GM23338 (cell line): Measurements from ENCODE around the gene METTL24. TPM values are rescaled to one million over a fixed set of nuclear protein-coding genes. Genes with fewer than 3 reads are reported as not detected.
A peak's percentile ranks its signal among the peaks of the same experiment; 100 is the strongest.
"Not testable (repeated sequence)": the region's sequence is repeated elsewhere in the genome, so short reads cannot be mapped to it uniquely, and the experiment has no call there.

Experiments used
- ATAC-seq: fragments of 200-7000 bp; cut with Tn5 transposase; 3 replicates; pipeline ENCODE4 v1.9.1; 2020
- DNase-seq: peaks from one replicate; pipeline ENCODE4 v3.0.0-alpha.2; 2015; ENCODE audit warnings: low spot score
- H2AFZ ChIP-seq: fragments of 200-600 bp; sonication (generic); 2 replicates; pipeline ENCODE4 v1.8.0; 2016; ENCODE audit warnings: antibody characterized with exemption, mild to moderate bottlenecking, moderate library complexity
- H3F3A ChIP-seq: fragments of 200-600 bp; sonication (generic); replicated peaks from 2 replicates; pipeline ENCODE4 v1.8.0; 2017; ENCODE audit warnings: antibody characterized with exemption, mixed run types, low read depth
- H3K27ac ChIP-seq: fragments of 200-600 bp; sonication (generic); 2 replicates; pipeline ENCODE4 v1.6.1; 2016; ENCODE audit warnings: low read depth
- H3K27me3 ChIP-seq: fragments of 200-600 bp; sonication (generic); 2 replicates; pipeline ENCODE4 v1.8.0; 2016; ENCODE audit warnings: mild to moderate bottlenecking, mixed run types, moderate library complexity; ENCODE audit not compliant: insufficient read depth
- H3K36me3 ChIP-seq: fragments of 200-600 bp; sonication (generic); 2 replicates; pipeline ENCODE4 v1.8.0; 2016; ENCODE audit warnings: mild to moderate bottlenecking; ENCODE audit not compliant: insufficient read depth
- H3K4me1 ChIP-seq: fragments of 200-600 bp; sonication (generic); 2 replicates; pipeline ENCODE4 v1.8.0; 2016; ENCODE audit warnings: mild to moderate bottlenecking, moderate library complexity; ENCODE audit not compliant: insufficient read depth
- H3K4me2 ChIP-seq: fragments of 200-600 bp; sonication (generic); 2 replicates; pipeline ENCODE4 v1.7.1; 2017; ENCODE audit warnings: mixed run types
- H3K4me3 ChIP-seq: fragments of 200-600 bp; sonication (generic); 2 replicates; pipeline ENCODE4 v1.6.1; 2016; ENCODE audit warnings: mixed run types
- H3K79me2 ChIP-seq: fragments of 200-600 bp; sonication (generic); replicated peaks from 2 replicates; pipeline ENCODE4 v1.8.0; 2017; ENCODE audit warnings: mild to moderate bottlenecking; ENCODE audit not compliant: insufficient read depth
- H3K9me2 ChIP-seq: fragments of 200-600 bp; sonication (generic); 2 replicates; pipeline ENCODE4 v1.8.0; 2017; ENCODE audit not compliant: insufficient read depth
- H4K20me1 ChIP-seq: fragments of 200-600 bp; sonication (generic); replicated peaks from 2 replicates; pipeline ENCODE4 v1.8.0; 2017; ENCODE audit warnings: mild to moderate bottlenecking; ENCODE audit not compliant: insufficient read depth
- H3K27ac Mint-ChIP-seq: 2 replicates; pipeline ENCODE4 v1.8.0; 2020; ENCODE audit warnings: inconsistent platforms, mild to moderate bottlenecking, moderate library complexity, mixed read lengths
- H3K27me3 Mint-ChIP-seq: 3 replicates; pipeline ENCODE4 v1.8.0; 2022; ENCODE audit warnings: low read depth, mild to moderate bottlenecking, moderate library complexity, mixed read lengths, inconsistent platforms; ENCODE audit not compliant: insufficient read depth, poor library complexity
- H3K36me3 Mint-ChIP-seq: 3 replicates; pipeline ENCODE4 v1.8.0; 2021; ENCODE audit warnings: low read depth, mild to moderate bottlenecking, inconsistent platforms, moderate library complexity, mixed read lengths
- H3K4me1 Mint-ChIP-seq: 3 replicates; pipeline ENCODE4 v1.8.0; 2020; ENCODE audit warnings: mild to moderate bottlenecking, inconsistent platforms, mixed read lengths
- H3K4me3 Mint-ChIP-seq: 3 replicates; pipeline ENCODE4 v1.8.0; 2021; ENCODE audit warnings: moderate library complexity, mild to moderate bottlenecking, inconsistent platforms, mixed read lengths
- H3K9me3 Mint-ChIP-seq: 3 replicates; pipeline ENCODE4 v1.8.0; 2020; ENCODE audit warnings: moderate library complexity, mild to moderate bottlenecking, inconsistent platforms, mixed read lengths
- polyA plus RNA-seq: library from polyadenylated mRNA; unstranded; fragments of >200 nt; fragmentation: Nextera tagmentation; extraction: Ambion mirVana; gene quantifications from 2 replicates; pipeline ENCODE4 v1.2.1, GENCODE V29; 2016
- total RNA-seq: library from RNA; depleted of rRNA; stranded (reverse); fragments of >200 nt; shearing (Covaris generic); gene quantifications from 2 replicates; pipeline ENCODE4 v1.2.3, GENCODE V29; 2014
- TF ChIP-seq, protein P1 (sequence below): fragments of 250-450 bp; sonication (Bioruptor Pico); IDR thresholded peaks from 2 replicates; pipeline ENCODE4 v1.5.0; 2020; ENCODE audit warnings: mild to moderate bottlenecking, moderate library complexity
- TF ChIP-seq, protein P2 (sequence below): IDR thresholded peaks from one replicate; pipeline ENCODE4 v1.6.1; 2018; ENCODE audit warnings: antibody characterized with exemption; ENCODE audit not compliant: unreplicated experiment

METTL24 gene
- total and polyA plus RNA-seq, 2 experiments from 2014 or later, result 0.35 TPM; not detected in 1

DNA sequence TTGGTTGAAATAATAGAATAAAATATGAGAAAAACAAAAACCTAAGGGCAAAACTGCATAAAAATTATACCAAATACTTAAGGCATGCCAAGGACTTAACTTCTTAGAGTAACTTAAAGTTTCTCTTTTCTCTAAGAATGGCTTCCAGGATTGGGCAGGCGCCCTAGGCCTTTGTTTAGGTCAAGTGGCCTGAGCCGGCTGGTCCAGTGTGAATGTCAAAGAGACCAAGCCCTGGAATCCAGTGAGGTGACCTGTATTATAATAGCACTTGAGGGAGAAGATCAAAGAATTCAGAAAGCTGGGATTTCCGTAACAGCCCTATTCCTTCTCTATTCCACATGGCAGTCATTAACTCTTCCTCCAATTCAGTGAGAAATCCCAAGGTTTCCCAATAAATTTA, 6.6 kb downstream of the METTL24 start:
- Histone ChIP-seq H3K27me3 (peaks cover 11% of the 10 kb centered on the region), H3F3A (no peaks in the 10 kb centered on the region), H3K36me3 (no peaks in the 10 kb centered on the region), H3K9me2 (no peaks in the 10 kb centered on the region), H3K4me2 (no peak overlapping the region), H3K27ac (no peak overlapping the region), H2AFZ (no peak overlapping the region), H3K79me2 (no peaks in the 10 kb centered on the region), H3K4me1 (peaks cover 41% of the 10 kb centered on the region), H4K20me1 (no peaks in the 10 kb centered on the region), H3K4me3 (no peak overlapping the region)
- TF ChIP-seq, protein P1, sequence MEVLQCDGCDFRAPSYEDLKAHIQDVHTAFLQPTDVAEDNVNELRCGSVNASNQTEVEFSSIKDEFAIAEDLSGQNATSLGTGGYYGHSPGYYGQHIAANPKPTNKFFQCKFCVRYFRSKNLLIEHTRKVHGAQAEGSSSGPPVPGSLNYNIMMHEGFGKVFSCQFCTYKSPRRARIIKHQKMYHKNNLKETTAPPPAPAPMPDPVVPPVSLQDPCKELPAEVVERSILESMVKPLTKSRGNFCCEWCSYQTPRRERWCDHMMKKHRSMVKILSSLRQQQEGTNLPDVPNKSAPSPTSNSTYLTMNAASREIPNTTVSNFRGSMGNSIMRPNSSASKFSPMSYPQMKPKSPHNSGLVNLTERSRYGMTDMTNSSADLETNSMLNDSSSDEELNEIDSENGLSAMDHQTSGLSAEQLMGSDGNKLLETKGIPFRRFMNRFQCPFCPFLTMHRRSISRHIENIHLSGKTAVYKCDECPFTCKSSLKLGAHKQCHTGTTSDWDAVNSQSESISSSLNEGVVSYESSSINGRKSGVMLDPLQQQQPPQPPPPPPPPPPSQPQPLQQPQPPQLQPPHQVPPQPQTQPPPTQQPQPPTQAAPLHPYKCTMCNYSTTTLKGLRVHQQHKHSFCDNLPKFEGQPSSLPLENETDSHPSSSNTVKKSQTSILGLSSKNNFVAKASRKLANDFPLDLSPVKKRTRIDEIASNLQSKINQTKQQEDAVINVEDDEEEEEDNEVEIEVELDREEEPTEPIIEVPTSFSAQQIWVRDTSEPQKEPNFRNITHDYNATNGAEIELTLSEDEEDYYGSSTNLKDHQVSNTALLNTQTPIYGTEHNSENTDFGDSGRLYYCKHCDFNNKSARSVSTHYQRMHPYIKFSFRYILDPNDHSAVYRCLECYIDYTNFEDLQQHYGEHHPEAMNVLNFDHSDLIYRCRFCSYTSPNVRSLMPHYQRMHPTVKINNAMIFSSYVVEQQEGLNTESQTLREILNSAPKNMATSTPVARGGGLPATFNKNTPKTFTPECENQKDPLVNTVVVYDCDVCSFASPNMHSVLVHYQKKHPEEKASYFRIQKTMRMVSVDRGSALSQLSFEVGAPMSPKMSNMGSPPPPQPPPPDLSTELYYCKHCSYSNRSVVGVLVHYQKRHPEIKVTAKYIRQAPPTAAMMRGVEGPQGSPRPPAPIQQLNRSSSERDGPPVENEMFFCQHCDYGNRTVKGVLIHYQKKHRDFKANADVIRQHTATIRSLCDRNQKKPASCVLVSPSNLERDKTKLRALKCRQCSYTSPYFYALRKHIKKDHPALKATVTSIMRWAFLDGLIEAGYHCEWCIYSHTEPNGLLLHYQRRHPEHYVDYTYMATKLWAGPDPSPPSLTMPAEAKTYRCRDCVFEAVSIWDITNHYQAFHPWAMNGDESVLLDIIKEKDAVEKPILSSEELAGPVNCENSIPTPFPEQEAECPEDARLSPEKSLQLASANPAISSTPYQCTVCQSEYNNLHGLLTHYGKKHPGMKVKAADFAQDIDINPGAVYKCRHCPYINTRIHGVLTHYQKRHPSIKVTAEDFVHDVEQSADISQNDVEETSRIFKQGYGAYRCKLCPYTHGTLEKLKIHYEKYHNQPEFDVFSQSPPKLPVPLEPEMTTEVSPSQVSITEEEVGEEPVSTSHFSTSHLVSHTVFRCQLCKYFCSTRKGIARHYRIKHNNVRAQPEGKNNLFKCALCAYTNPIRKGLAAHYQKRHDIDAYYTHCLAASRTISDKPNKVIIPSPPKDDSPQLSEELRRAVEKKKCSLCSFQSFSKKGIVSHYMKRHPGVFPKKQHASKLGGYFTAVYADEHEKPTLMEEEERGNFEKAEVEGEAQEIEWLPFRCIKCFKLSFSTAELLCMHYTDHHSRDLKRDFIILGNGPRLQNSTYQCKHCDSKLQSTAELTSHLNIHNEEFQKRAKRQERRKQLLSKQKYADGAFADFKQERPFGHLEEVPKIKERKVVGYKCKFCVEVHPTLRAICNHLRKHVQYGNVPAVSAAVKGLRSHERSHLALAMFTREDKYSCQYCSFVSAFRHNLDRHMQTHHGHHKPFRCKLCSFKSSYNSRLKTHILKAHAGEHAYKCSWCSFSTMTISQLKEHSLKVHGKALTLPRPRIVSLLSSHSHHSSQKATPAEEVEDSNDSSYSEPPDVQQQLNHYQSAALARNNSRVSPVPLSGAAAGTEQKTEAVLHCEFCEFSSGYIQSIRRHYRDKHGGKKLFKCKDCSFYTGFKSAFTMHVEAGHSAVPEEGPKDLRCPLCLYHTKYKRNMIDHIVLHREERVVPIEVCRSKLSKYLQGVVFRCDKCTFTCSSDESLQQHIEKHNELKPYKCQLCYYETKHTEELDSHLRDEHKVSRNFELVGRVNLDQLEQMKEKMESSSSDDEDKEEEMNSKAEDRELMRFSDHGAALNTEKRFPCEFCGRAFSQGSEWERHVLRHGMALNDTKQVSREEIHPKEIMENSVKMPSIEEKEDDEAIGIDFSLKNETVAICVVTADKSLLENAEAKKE (CRISPR knock-in tag), result no peak
- TF ChIP-seq, protein P2, sequence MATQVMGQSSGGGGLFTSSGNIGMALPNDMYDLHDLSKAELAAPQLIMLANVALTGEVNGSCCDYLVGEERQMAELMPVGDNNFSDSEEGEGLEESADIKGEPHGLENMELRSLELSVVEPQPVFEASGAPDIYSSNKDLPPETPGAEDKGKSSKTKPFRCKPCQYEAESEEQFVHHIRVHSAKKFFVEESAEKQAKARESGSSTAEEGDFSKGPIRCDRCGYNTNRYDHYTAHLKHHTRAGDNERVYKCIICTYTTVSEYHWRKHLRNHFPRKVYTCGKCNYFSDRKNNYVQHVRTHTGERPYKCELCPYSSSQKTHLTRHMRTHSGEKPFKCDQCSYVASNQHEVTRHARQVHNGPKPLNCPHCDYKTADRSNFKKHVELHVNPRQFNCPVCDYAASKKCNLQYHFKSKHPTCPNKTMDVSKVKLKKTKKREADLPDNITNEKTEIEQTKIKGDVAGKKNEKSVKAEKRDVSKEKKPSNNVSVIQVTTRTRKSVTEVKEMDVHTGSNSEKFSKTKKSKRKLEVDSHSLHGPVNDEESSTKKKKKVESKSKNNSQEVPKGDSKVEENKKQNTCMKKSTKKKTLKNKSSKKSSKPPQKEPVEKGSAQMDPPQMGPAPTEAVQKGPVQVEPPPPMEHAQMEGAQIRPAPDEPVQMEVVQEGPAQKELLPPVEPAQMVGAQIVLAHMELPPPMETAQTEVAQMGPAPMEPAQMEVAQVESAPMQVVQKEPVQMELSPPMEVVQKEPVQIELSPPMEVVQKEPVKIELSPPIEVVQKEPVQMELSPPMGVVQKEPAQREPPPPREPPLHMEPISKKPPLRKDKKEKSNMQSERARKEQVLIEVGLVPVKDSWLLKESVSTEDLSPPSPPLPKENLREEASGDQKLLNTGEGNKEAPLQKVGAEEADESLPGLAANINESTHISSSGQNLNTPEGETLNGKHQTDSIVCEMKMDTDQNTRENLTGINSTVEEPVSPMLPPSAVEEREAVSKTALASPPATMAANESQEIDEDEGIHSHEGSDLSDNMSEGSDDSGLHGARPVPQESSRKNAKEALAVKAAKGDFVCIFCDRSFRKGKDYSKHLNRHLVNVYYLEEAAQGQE, result no peak
- no peaks in the 10 kb centered on the region for H3K9me3 Mint-ChIP-seq
- no peak overlapping the region for H3K27ac Mint-ChIP-seq
- peak; percentile 16; the same call in 2 of the 3 replicates for ATAC-seq
- peaks cover 42% of the 10 kb centered on the region for H3K4me1 Mint-ChIP-seq
- no peaks in the 10 kb centered on the region; the same call in 2 of the 3 replicates for H3K36me3 Mint-ChIP-seq
- H3K27me3 Mint-ChIP-seq, result peaks cover 13% of the 10 kb centered on the region
- DNase-seq, result peak; percentile 44
- no peak overlapping the region for H3K4me3 Mint-ChIP-seq

DNA sequence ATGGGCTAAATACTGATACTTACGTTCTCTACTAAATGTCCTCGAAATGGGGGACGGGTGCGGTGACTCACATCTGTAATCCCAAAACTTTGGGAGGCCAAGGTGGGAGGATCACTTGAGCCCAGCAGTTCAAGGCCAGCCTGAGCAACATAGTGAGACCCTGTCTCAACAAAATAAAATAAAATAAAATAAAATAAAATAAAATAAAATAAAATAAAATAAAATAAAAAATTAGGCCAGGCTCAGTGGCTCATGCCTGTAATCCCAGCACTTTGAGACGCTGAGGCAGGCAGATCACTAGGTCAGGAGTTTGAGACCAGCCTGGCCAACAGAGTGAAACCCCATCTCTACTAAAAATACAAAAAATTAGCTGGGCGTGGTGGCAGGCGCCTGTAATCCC, 7.6 kb downstream of the METTL24 start:
- H3K36me3 ChIP-seq, H3K36me3 Mint-ChIP-seq, H4K20me1 ChIP-seq, H3F3A ChIP-seq, H3K27ac Mint-ChIP-seq, H3K79me2 ChIP-seq, H3K4me2 ChIP-seq, H3K4me3 ChIP-seq, H3K27me3 Mint-ChIP-seq, DNase-seq, H2AFZ ChIP-seq, H3K27ac ChIP-seq, H3K9me2 ChIP-seq, H3K27me3 ChIP-seq, ATAC-seq, H3K9me3 Mint-ChIP-seq, H3K4me3 Mint-ChIP-seq: not testable (repeated sequence)
- H3K4me1 Mint-ChIP-seq, result peaks cover 35% of the 10 kb centered on the region
- H3K4me1 ChIP-seq, result peaks cover 33% of the 10 kb centered on the region
